Suprapubic skin (tissue), 4 donors: Measurements from ENCODE around the gene EPHA8.

Experiments
- CTCF ChIP-seq, 2 donors: fragments of 200-600 bp in 1 of 2; fragments of 450-650 bp in 1 of 2; sonication (generic) in 1 of 2; IDR thresholded peaks; one replicate each; pipeline ENCODE4 v1.5.1; 2016 to 2019; ENCODE audit warnings: antibody characterized with exemption in 2 of 2, mild to moderate bottlenecking in 1 of 2, moderate library complexity in 1 of 2
- EP300 ChIP-seq: sonication (generic); formaldehyde crosslinking; IDR thresholded peaks from one replicate; pipeline ENCODE4 v1.6.1; 2017; ENCODE audit warnings: antibody characterized with exemption
- POLR2AphosphoS5 ChIP-seq, 3 donors: sonication (generic); formaldehyde crosslinking; IDR thresholded peaks; one replicate each; pipeline ENCODE4 v1.6.1; 2017; ENCODE audit warnings: antibody characterized with exemption in 3 of 3

GRCh38 chr1:22585471-22585870, 22.2 kb downstream of the EPHA8 start:
- TF ChIP-seq CTCF (IDR thresholded peaks at IDR 0.05) (no peak), POLR2AphosphoS5 (IDR thresholded peaks at IDR 0.05) (no peak), EP300 (no peak)
